ENCODE results near the gene DNAJB8. TPM values are rescaled to one million over a fixed set of nuclear protein-coding genes. Genes with fewer than 3 reads are reported as not detected.

Gene DNAJB8
- total RNA-seq, 3 donors from 2014 or later (not counting 1 experiment from before 2014, with no cell fraction given) = not detected

DNA sequence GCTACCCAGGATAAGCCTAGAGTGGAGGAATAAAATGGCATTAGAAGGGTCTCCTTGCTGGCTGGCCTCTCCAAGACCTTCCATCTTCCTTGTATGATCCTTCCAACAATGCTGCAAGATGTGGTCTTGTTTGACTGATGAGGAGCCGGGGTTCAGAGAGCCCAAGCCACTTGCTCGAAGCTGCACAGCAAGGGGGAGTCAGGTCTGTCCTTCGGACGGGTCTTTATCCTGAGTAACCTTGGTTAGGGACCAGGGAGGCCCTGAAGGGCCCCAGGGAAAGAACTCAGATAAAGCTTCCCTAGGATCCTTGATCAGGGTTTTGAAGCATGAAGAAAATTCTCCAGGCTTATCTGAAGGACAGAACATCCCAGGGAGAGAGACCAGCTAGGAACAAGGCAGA, 7.0 kb upstream of the DNAJB8 start:
- Histone ChIP-seq H3K4me1 (ENCODE audit: control insufficient read depth, insufficient read depth, low read length) (no peaks in the 10 kb centered on the region), H3K36me3 (ENCODE audit: control insufficient read depth, insufficient read depth, low read length) (no peaks in the 10 kb centered on the region), H3K9me3 (ENCODE audit: control insufficient read depth, insufficient read depth, low read length) (no peaks in the 10 kb centered on the region), H3K27me3 (ENCODE audit: control insufficient read depth, insufficient read depth, low read length) (peaks cover 4% of the 10 kb centered on the region), H3K27ac (ENCODE audit: low read length) (no peak overlapping the region), H3K4me3 (ENCODE audit: low read length) (no peak overlapping the region)
- WGBS (ENCODE audit: insufficient coverage) = 76% methylated on average over 4 of the region's 4 CpGs
- ATAC-seq (no peak), DNase-seq (no peak)
- Mint-ChIP-seq H3K4me1 (no peaks in the 10 kb centered on the region), H3K27ac (no peak overlapping the region), H3K36me3 (no peaks in the 10 kb centered on the region), H3K27me3 (ENCODE audit: low read depth in 2 of 2) (peaks cover 8 to 24% of the 10 kb centered on the region in 2 donors), H3K9me3 (no peaks in the 10 kb centered on the region), H3K4me3 (no peak overlapping the region)
- TF ChIP-seq, protein P1, sequence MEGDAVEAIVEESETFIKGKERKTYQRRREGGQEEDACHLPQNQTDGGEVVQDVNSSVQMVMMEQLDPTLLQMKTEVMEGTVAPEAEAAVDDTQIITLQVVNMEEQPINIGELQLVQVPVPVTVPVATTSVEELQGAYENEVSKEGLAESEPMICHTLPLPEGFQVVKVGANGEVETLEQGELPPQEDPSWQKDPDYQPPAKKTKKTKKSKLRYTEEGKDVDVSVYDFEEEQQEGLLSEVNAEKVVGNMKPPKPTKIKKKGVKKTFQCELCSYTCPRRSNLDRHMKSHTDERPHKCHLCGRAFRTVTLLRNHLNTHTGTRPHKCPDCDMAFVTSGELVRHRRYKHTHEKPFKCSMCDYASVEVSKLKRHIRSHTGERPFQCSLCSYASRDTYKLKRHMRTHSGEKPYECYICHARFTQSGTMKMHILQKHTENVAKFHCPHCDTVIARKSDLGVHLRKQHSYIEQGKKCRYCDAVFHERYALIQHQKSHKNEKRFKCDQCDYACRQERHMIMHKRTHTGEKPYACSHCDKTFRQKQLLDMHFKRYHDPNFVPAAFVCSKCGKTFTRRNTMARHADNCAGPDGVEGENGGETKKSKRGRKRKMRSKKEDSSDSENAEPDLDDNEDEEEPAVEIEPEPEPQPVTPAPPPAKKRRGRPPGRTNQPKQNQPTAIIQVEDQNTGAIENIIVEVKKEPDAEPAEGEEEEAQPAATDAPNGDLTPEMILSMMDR (IDR thresholded peaks at IDR 0.05) = no peak
- intact Hi-C loops (cut with micrococcal nuclease) = no loop called here

DNA sequence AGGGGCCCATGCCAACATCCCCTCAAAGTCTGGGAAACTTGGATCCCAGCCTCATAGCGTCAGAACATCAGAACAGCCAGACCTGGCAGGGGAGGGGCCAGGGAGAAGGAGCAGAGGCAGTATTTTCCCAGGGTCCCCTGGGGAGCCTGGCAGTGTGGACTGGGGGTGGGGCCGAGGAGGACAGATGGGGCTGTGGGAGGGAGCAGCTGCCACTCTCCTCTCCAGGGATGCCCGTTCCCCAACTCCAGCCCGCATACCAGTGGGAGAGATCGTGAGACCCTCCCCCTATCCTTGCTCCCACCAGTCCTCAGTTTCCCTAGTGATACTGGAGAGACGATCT, 6.5 kb upstream of the DNAJB8 start:
- Histone ChIP-seq H3K27me3 (ENCODE audit: control insufficient read depth, insufficient read depth, low read length) (peaks cover 4% of the 10 kb centered on the region), H3K4me3 (ENCODE audit: low read length) (no peak overlapping the region), H3K9me3 (ENCODE audit: control insufficient read depth, insufficient read depth, low read length) (no peaks in the 10 kb centered on the region), H3K27ac (ENCODE audit: low read length) (no peak overlapping the region), H3K4me1 (ENCODE audit: control insufficient read depth, insufficient read depth, low read length) (no peaks in the 10 kb centered on the region), H3K36me3 (ENCODE audit: control insufficient read depth, insufficient read depth, low read length) (no peaks in the 10 kb centered on the region)
- intact Hi-C loops (cut with micrococcal nuclease) = no loop called here
- DNase-seq (no peak), ATAC-seq (no peak)
- TF ChIP-seq, protein P1 (IDR thresholded peaks at IDR 0.05) = no peak
- no peak overlapping the region for H3K27ac Mint-ChIP-seq
- 76% methylated on average over 2 of the region's 6 CpGs for WGBS (ENCODE audit: insufficient coverage)
- no peaks in the 10 kb centered on the region for H3K36me3 Mint-ChIP-seq
- H3K9me3 Mint-ChIP-seq = no peaks in the 10 kb centered on the region
- H3K4me1 Mint-ChIP-seq = no peaks in the 10 kb centered on the region
- H3K4me3 Mint-ChIP-seq = no peak overlapping the region
- peaks cover 8 to 22% of the 10 kb centered on the region in 2 donors for H3K27me3 Mint-ChIP-seq (ENCODE audit: low read depth in 2 of 2)

DNA sequence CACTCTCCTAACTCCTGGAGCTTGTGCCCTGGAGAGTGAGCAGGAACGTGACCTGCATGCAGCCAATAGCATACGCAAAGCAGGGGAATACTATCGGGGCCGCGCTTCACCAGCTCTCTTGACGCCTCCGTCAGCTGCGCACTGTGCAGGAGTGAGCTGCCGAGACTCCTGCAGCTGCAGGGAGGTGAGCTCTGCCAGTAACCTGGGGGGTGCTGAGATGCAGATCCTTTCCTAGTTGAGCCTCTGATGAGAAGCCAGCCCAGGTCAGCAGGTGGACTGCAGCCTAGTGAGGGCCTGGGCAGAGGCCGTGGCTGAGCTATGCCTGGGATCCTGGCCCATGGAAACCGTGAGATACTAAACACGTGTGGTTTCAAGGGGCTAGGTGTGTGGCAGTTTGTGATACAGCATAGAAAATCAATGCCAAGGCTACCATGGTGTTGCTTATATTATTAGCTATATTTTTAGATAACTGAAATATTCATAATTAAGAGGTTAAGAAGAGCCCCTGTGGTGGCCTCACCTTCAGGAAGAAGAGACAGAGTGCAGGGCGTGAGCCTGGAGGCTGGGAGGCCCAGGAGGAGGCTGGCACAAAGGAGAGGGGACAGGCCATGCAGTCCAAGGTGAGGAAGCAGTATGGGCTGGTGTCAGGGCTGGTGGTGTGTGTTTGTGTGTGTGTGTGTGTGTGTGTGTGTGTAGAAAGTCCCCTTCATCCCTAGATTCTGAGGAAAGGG, 5.9 kb upstream of the DNAJB8 start:
- H3K9me3 ChIP-seq (ENCODE audit: control insufficient read depth, insufficient read depth, low read length) = no peaks in the 10 kb centered on the region
- DNase-seq = no peak
- intact Hi-C loops (cut with micrococcal nuclease) = no loop called here
- peaks cover 2% of the 10 kb centered on the region for H3K4me1 ChIP-seq (ENCODE audit: control insufficient read depth, insufficient read depth, low read length)
- Mint-ChIP-seq H3K4me3 (no peak overlapping the region), H3K4me1 (no peaks in the 10 kb centered on the region), H3K9me3 (no peaks in the 10 kb centered on the region), H3K27me3 (ENCODE audit: low read depth in 2 of 2) (peaks cover 8 to 17% of the 10 kb centered on the region in 2 donors), H3K36me3 (no peaks in the 10 kb centered on the region), H3K27ac (no peak overlapping the region)
- no peak overlapping the region for H3K27ac ChIP-seq (ENCODE audit: low read length)
- WGBS (ENCODE audit: insufficient coverage) = 92% methylated on average over 13 of the region's 13 CpGs
- no peaks in the 10 kb centered on the region for H3K36me3 ChIP-seq (ENCODE audit: control insufficient read depth, insufficient read depth, low read length)
- TF ChIP-seq, protein P1 (IDR thresholded peaks at IDR 0.05) = no peak
- no peak for ATAC-seq
- H3K27me3 ChIP-seq (ENCODE audit: control insufficient read depth, insufficient read depth, low read length) = peaks cover 2% of the 10 kb centered on the region
- no peak overlapping the region for H3K4me3 ChIP-seq (ENCODE audit: low read length)

DNA sequence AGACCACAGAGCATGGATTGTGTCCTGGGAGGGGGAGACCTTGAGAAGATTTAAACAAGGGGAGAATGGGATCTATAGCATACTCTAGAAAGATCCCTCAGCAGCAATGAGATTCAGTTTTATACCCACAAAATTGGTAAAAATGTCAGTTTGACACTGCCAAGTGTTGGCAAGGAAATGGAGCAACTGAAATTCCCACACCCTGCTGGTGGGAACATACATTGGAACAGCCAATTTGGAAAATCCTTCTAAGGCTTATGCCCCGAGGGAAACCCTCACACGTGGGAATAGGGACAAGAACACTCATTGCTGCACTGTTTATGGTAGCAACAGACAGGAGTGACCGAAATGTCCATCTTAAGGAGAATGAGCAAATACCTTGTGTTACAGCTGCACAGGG, 5.0 kb upstream of the DNAJB8 start:
- Mint-ChIP-seq H3K9me3 (no peaks in the 10 kb centered on the region), H3K27me3 (ENCODE audit: low read depth in 2 of 2) (peaks cover 8 to 16% of the 10 kb centered on the region in 2 donors), H3K4me1 (peaks cover 8 to 9% of the 10 kb centered on the region in 2 donors), H3K36me3 (no peaks in the 10 kb centered on the region), H3K27ac (no peak overlapping the region), H3K4me3 (no peak overlapping the region)
- ATAC-seq = no peak
- TF ChIP-seq, protein P1 (IDR thresholded peaks at IDR 0.05) = no peak
- no peak overlapping the region for H3K27ac ChIP-seq (ENCODE audit: low read length)
- WGBS (ENCODE audit: insufficient coverage) = 86% methylated on average over 3 of the region's 3 CpGs
- peaks cover 7% of the 10 kb centered on the region for H3K4me1 ChIP-seq (ENCODE audit: control insufficient read depth, insufficient read depth, low read length)
- H3K9me3 ChIP-seq (ENCODE audit: control insufficient read depth, insufficient read depth, low read length) = no peaks in the 10 kb centered on the region
- no peak overlapping the region for H3K4me3 ChIP-seq (ENCODE audit: low read length)
- H3K36me3 ChIP-seq (ENCODE audit: control insufficient read depth, insufficient read depth, low read length) = no peaks in the 10 kb centered on the region
- no peak for DNase-seq
- intact Hi-C loops (cut with micrococcal nuclease) = no loop called here
- no peaks in the 10 kb centered on the region for H3K27me3 ChIP-seq (ENCODE audit: control insufficient read depth, insufficient read depth, low read length)

Measured in natural killer cell (primary cell).